IMR-90 (cell line): ENCODE data around the gene ARL4A. TPM values are rescaled to one million over a fixed set of nuclear protein-coding genes. Genes with fewer than 3 reads are reported as not detected.

Experiments
- ATAC-seq: fragments of 200-7000 bp; cut with Tn5 transposase; 2 replicates; pipeline ENCODE4 v1.9.1; 2020; ENCODE audit warnings: low read depth, mild to moderate bottlenecking, moderate library complexity
- BruUV-seq: library from RNA; stranded (reverse); fragments of 400-500 nt; replicated peaks from 2 replicates; lab custom pipeline; 2021; lab: Mats Ljungman, UMichigan
- CTCF ChIA-PET: fragments of 300-600 bp; formaldehyde crosslinking; extraction: SDS; loops from one replicate; lab custom pipeline; 2021; ENCODE audit warnings: antibody characterized with exemption; lab: Yijun Ruan, JAX
- POLR2A ChIA-PET: fragments of 300-600 bp; sonication (Branson Sonifier 250); formaldehyde crosslinking; loops from one replicate; lab custom pipeline; 2022; ENCODE audit warnings: antibody characterized with exemption; ENCODE audit not compliant: unreplicated experiment; lab: Charles Lee
- DNase-seq: peaks from one replicate; pipeline ENCODE4 v3.0.0; 2013
- H2AFZ ChIP-seq: replicated peaks from 2 replicates; pipeline ENCODE3; 2013; ENCODE audit warnings: low read length, mild to moderate bottlenecking; ENCODE audit not compliant: poor library complexity
- H2AK5ac ChIP-seq: 2 replicates; pipeline ENCODE4 v1.6.1; 2013; ENCODE audit warnings: low read depth, low read length, inconsistent platforms
- H2AK9ac ChIP-seq: replicated peaks from 2 replicates; pipeline ENCODE3; 2013; ENCODE audit warnings: mild to moderate bottlenecking, low read depth, low read length, moderate library complexity; ENCODE audit not compliant: poor library complexity
- H2BK120ac ChIP-seq: 2 replicates; pipeline ENCODE4 v1.6.1; 2013; ENCODE audit warnings: low read depth, low read length, inconsistent platforms
- H2BK15ac ChIP-seq: 3 replicates; pipeline ENCODE4 v1.6.1; 2013; ENCODE audit warnings: low read depth, low read length, inconsistent platforms
- H2BK20ac ChIP-seq: 2 replicates; pipeline ENCODE4 v1.6.1; 2013; ENCODE audit warnings: low read depth, mild to moderate bottlenecking, inconsistent platforms, low read length, moderate library complexity
- H2BK5ac ChIP-seq: 2 replicates; pipeline ENCODE4 v1.6.1; 2013; ENCODE audit warnings: mild to moderate bottlenecking, low read depth, low read length, inconsistent platforms; ENCODE audit not compliant: poor library complexity, severe bottlenecking
- H3K14ac ChIP-seq: replicated peaks from 2 replicates; pipeline ENCODE4 v1.6.1; 2013; ENCODE audit warnings: low read depth, low read length, inconsistent platforms
- H3K18ac ChIP-seq: 2 replicates; pipeline ENCODE4 v1.6.1; 2013; ENCODE audit warnings: low read depth, low read length, control low read depth
- H3K23ac ChIP-seq: 2 replicates; pipeline ENCODE4 v1.6.1; 2013; ENCODE audit warnings: low read depth, low read length, inconsistent platforms
- H3K27ac ChIP-seq: 2 replicates; pipeline ENCODE4 v1.5.1; 2013; ENCODE audit warnings: mild to moderate bottlenecking, control low read depth, low read length; ENCODE audit not compliant: insufficient read depth
- H3K27me3 ChIP-seq: 2 replicates; pipeline ENCODE4 v1.6.1; 2013; ENCODE audit warnings: low read length; ENCODE audit not compliant: control insufficient read depth, insufficient read depth
- H3K36me3 ChIP-seq: 2 replicates; pipeline ENCODE4 v1.6.1; 2013; ENCODE audit warnings: low read length, mixed read lengths; ENCODE audit not compliant: control insufficient read depth, insufficient read depth
- H3K4ac ChIP-seq: 2 replicates; pipeline ENCODE4 v1.6.1; 2013; ENCODE audit warnings: low read depth, low read length, inconsistent platforms
- H3K4me1 ChIP-seq: 2 replicates; pipeline ENCODE4 v1.6.1; 2013; ENCODE audit warnings: low read length, mixed read lengths; ENCODE audit not compliant: control insufficient read depth, insufficient read depth
- H3K4me2 ChIP-seq: 2 replicates; pipeline ENCODE4 v1.6.1; 2013; ENCODE audit warnings: low read depth, mild to moderate bottlenecking, control low read depth, low read length, moderate library complexity
- H3K4me3 ChIP-seq: 2 replicates; pipeline ENCODE4 v1.5.1; 2013; ENCODE audit warnings: low read depth, mild to moderate bottlenecking, control low read depth, low read length, moderate library complexity; ENCODE audit not compliant: insufficient read depth
- H3K56ac ChIP-seq: 2 replicates; pipeline ENCODE4 v1.6.1; 2013; ENCODE audit warnings: low read length, inconsistent platforms; ENCODE audit not compliant: insufficient read depth; ENCODE audit errors: extremely low read depth
- H3K79me1 ChIP-seq, 2 experiments: 2 replicates each; pipeline ENCODE4 v1.6.1; 2013; ENCODE audit warnings: low read length in 2 of 2, inconsistent platforms in 1 of 2, low read depth in 1 of 2
- H3K9ac ChIP-seq: 2 replicates; pipeline ENCODE4 v1.6.1; 2013; ENCODE audit warnings: low read depth, low read length, control low read depth
- H3K9me1 ChIP-seq: 2 replicates; pipeline ENCODE4 v1.6.1; 2013; ENCODE audit warnings: low read length, inconsistent platforms; ENCODE audit not compliant: insufficient read depth
- H3K9me3 ChIP-seq: 2 replicates; pipeline ENCODE4 v1.6.1; 2013; ENCODE audit warnings: low read length; ENCODE audit not compliant: control insufficient read depth, insufficient read depth
- H4K20me1 ChIP-seq: 2 replicates; pipeline ENCODE4 v1.6.1; 2013; ENCODE audit warnings: low read length, inconsistent platforms; ENCODE audit not compliant: insufficient read depth
- H4K5ac ChIP-seq: 2 replicates; pipeline ENCODE4 v1.6.1; 2013; ENCODE audit warnings: mild to moderate bottlenecking, low read depth, low read length, control low read depth
- H4K8ac ChIP-seq, 2 experiments: 2 replicates each; pipeline ENCODE4 v1.6.1; 2013; ENCODE audit warnings: low read depth in 2 of 2, low read length in 2 of 2, control low read depth in 1 of 2, inconsistent platforms in 1 of 2
- H4K91ac ChIP-seq: 2 replicates; pipeline ENCODE4 v1.6.1; 2013; ENCODE audit warnings: low read depth, low read length, inconsistent platforms; ENCODE audit not compliant: insufficient read depth
- CEBPB ChIP-seq: IDR thresholded peaks from 2 replicates; pipeline ENCODE4 v1.6.1; 2012; ENCODE audit warnings: low read depth, low read length, improper control_type of control experiment
- ELK1 ChIP-seq: fragments of 150-350 bp; IDR thresholded peaks from 2 replicates; pipeline ENCODE4 v1.6.1; 2016; ENCODE audit warnings: low read depth, mild to moderate bottlenecking, low read length, moderate library complexity, borderline replicate concordance
- MAZ ChIP-seq: IDR thresholded peaks from 2 replicates; pipeline ENCODE4 v1.6.1; 2012; ENCODE audit warnings: low read depth, mild to moderate bottlenecking, low read length, improper control_type of control experiment, moderate library complexity, borderline replicate concordance
- POLR2A ChIP-seq: IDR thresholded peaks from 2 replicates; pipeline ENCODE4 v1.6.1; 2012; ENCODE audit warnings: mild to moderate bottlenecking, low read depth, low read length
- RAD21 ChIP-seq: IDR thresholded peaks from 2 replicates; pipeline ENCODE4 v1.6.1; 2012; ENCODE audit warnings: low read length, improper control_type of control experiment
- RFX5 ChIP-seq: IDR thresholded peaks from 2 replicates; pipeline ENCODE4 v1.8.0; 2012; ENCODE audit warnings: low read depth, mild to moderate bottlenecking, low read length, moderate library complexity
- SMC3 ChIP-seq: fragments of 150-350 bp; IDR thresholded peaks from 2 replicates; pipeline ENCODE4 v1.6.1; 2016; ENCODE audit warnings: low read depth, mild to moderate bottlenecking, antibody characterized with exemption, low read length, moderate library complexity
- WGBS, 2 experiments: methylation state at CpG; one replicate each; pipeline versions ENCODE4 v1.1.5 to v1.1.7; 2013; ENCODE audit warnings: missing lambda C conversion rate in 2 of 2; ENCODE audit not compliant: insufficient read length in 1 of 2; ENCODE audit errors: extremely low coverage in 2 of 2; 5-methylcytosine and 5-hydroxymethylcytosine counted together
- dilution Hi-C: fragments of 300-500 bp; cut with HindIII; formaldehyde crosslinking; loops from one replicate; pipeline ENCODE4 v1.14.3; 2018; ENCODE audit warnings: low sequenced_read_pairs; ENCODE audit not compliant: unreplicated experiment
- in situ Hi-C: fragments of 300-500 bp; cut with MboI; formaldehyde crosslinking; loops from 3 replicates; pipeline ENCODE4 v1.14.3; 2019; ENCODE audit warnings: low sequenced_read_pairs, inconsistent platforms, mixed read lengths
- intact Hi-C: fragments of 100-400 bp; cut with micrococcal nuclease; formaldehyde crosslinking; loops from 2 replicates; pipeline ENCODE4 v1.10.0; 2022
- polyA plus RNA-seq, 3 experiments: library from polyadenylated mRNA; depleted of rRNA; stranded (reverse); fragments of >200 nt; gene quantifications; 2 replicates each; pipeline ENCODE4 v1.2.3, GENCODE V29; 2012; ENCODE audit warnings: low replicate concordance in 1 of 3
- total RNA-seq: library from RNA; depleted of rRNA; stranded (reverse); fragments of >200 nt; gene quantifications from 2 replicates; pipeline ENCODE4 v1.2.3, GENCODE V29; 2012

ARL4A gene
- total and polyA plus RNA-seq, 2 of the 4 experiments (the other 2 are of a cell fraction) = 13.7 to 22.4 TPM

GRCh38 chr7:12670743-12671520 is 16.5 kb upstream of the ARL4A start:
- Histone ChIP-seq H2BK15ac (peak overlapping the region; percentile 77; the same call in 2 of the 3 replicates), H3K27ac (no peak overlapping the region), H2AK5ac (no peak overlapping the region; the same call in 1 of the 2 replicates), H4K8ac (peak overlapping the region in 1 of 2 experiments; percentile 72; a peak in 2 of 4 replicates), H2BK120ac (peak overlapping the region; percentile 70), H3K9me1 (peaks cover 7% of the 10 kb centered on the region; the same call in 1 of the 2 replicates), H3K36me3 (no peaks in the 10 kb centered on the region), H3K4me1 (peaks cover 9% of the 10 kb centered on the region), H2BK5ac (peak overlapping the region; percentile 81), H3K4me3 (no peak overlapping the region), H3K18ac (peak overlapping the region; percentile 48), H3K56ac (no peak overlapping the region), H4K91ac (peak overlapping the region; percentile 34; the same call in 1 of the 2 replicates), H3K4me2 (no peak overlapping the region), H2AFZ (no peak overlapping the region), H3K9me3 (peaks cover 2% of the 10 kb centered on the region; the same call in 1 of the 2 replicates), H3K27me3 (no peaks in the 10 kb centered on the region), H3K4ac (peak overlapping the region; percentile 66), H2AK9ac (no peak overlapping the region), H3K9ac (no peak overlapping the region), H3K79me1 (no peaks in the 10 kb centered on the region), H3K14ac (0 out of 2 replicates have a peak overlapping the region, but pooled peaks have one; percentile 43), H2BK20ac (peak overlapping the region; percentile 14; the same call in 1 of the 2 replicates), H3K23ac (peak overlapping the region; percentile 8; the same call in 1 of the 2 replicates), H4K5ac (peak overlapping the region; percentile 78; the same call in 1 of the 2 replicates), H4K20me1 (no peaks in the 10 kb centered on the region)
- no CpG with 5 or more reads among the region's 6 CpGs for WGBS, 2 experiments
- intact Hi-C loops (no loop called here), in situ Hi-C loops (loop anchor here (25.0 kb wide), 1 partner anchor 1316 kb away; the partner anchor contains the start of gene ETV1), dilution Hi-C loops (no loop called here)
- DNase-seq (peak; percentile 41), ATAC-seq (no peak)
- CTCF ChIA-PET = interaction anchor here (0.7 to 1.3 kb wide), 2 partner anchors 11 to 722 kb away, joined by 3 read pairs; no protein-coding TSS in a partner anchor
- TF ChIP-seq POLR2A (no peak), CEBPB (no peak), MAZ (no peak), RFX5 (no peak), ELK1 (no peak), RAD21 (no peak), SMC3 (no peak)
- POLR2A ChIA-PET = no interaction called here
- no TSS peak for BruUV-seq
